ENCODE data around the gene TNFRSF8.

TNFRSF8 gene

GRCh38 chr1:12174924-12175810 lies 112.1 kb downstream of the TNFRSF8 start:
- no peak for DNase-seq
- in situ Hi-C loops (cut with HindIII; ENCODE audit: low pct_ligation_motif_present, low pct_unique_long_range_greater_than_20kb, low sequenced_read_pairs), result no loop called here

- no peak for DNase-seq
- in situ Hi-C loops (cut with HindIII; ENCODE audit: low pct_ligation_motif_present, low pct_unique_long_range_greater_than_20kb, low sequenced_read_pairs), result no loop called here
Measured at GRCh38 chr1:12176298-12177118, 113.4 kb downstream of the TNFRSF8 start.

GRCh38 chr1:12177156-12177998 lies 114.3 kb downstream of the TNFRSF8 start:
- no peak for DNase-seq
- in situ Hi-C loops (cut with HindIII; ENCODE audit: low pct_ligation_motif_present, low pct_unique_long_range_greater_than_20kb, low sequenced_read_pairs), result no loop called here

- DNase-seq, result peak; percentile 19
- in situ Hi-C loops (cut with HindIII; ENCODE audit: low pct_ligation_motif_present, low pct_unique_long_range_greater_than_20kb, low sequenced_read_pairs), result no loop called here
Measured at GRCh38 chr1:12177999-12178441, 114.9 kb downstream of the TNFRSF8 start.

GRCh38 chr1:12178511-12178910 lies 115.4 kb downstream of the TNFRSF8 start:
- DNase-seq, result no peak
- in situ Hi-C loops (cut with HindIII; ENCODE audit: low pct_ligation_motif_present, low pct_unique_long_range_greater_than_20kb, low sequenced_read_pairs), result no loop called here

- DNase-seq, result peak; percentile 29
- in situ Hi-C loops (cut with HindIII; ENCODE audit: low pct_ligation_motif_present, low pct_unique_long_range_greater_than_20kb, low sequenced_read_pairs), result no loop called here
Measured at GRCh38 chr1:12179111-12179519, 116.0 kb downstream of the TNFRSF8 start.

GRCh38 chr1:12179676-12180075 lies 116.6 kb downstream of the TNFRSF8 start:
- in situ Hi-C loops (cut with HindIII; ENCODE audit: low pct_ligation_motif_present, low pct_unique_long_range_greater_than_20kb, low sequenced_read_pairs), result no loop called here
- DNase-seq, result no peak

- in situ Hi-C loops (cut with HindIII; ENCODE audit: low pct_ligation_motif_present, low pct_unique_long_range_greater_than_20kb, low sequenced_read_pairs), result no loop called here
- DNase-seq, result no peak
Measured at GRCh38 chr1:12180315-12180714, 117.2 kb downstream of the TNFRSF8 start.

- in situ Hi-C loops (cut with HindIII; ENCODE audit: low pct_ligation_motif_present, low pct_unique_long_range_greater_than_20kb, low sequenced_read_pairs), result no loop called here
- DNase-seq, result no peak
Measured at GRCh38 chr1:12180903-12181302, 117.8 kb downstream of the TNFRSF8 start.

- no peak for DNase-seq
- in situ Hi-C loops (cut with HindIII; ENCODE audit: low pct_ligation_motif_present, low pct_unique_long_range_greater_than_20kb, low sequenced_read_pairs), result no loop called here
Measured at GRCh38 chr1:12181568-12181967, 118.5 kb downstream of the TNFRSF8 start.

GRCh38 chr1:12182410-12182984 lies 119.4 kb downstream of the TNFRSF8 start:
- in situ Hi-C loops (cut with HindIII; ENCODE audit: low pct_ligation_motif_present, low pct_unique_long_range_greater_than_20kb, low sequenced_read_pairs), result no loop called here
- no peak for DNase-seq

GRCh38 chr1:12183095-12183794 lies 120.1 kb downstream of the TNFRSF8 start:
- DNase-seq, result no peak
- in situ Hi-C loops (cut with HindIII; ENCODE audit: low pct_ligation_motif_present, low pct_unique_long_range_greater_than_20kb, low sequenced_read_pairs), result no loop called here

- in situ Hi-C loops (cut with HindIII; ENCODE audit: low pct_ligation_motif_present, low pct_unique_long_range_greater_than_20kb, low sequenced_read_pairs), result no loop called here
- peak; percentile 1 for DNase-seq
Measured at GRCh38 chr1:12184008-12184681, 121.0 kb downstream of the TNFRSF8 start.

- DNase-seq, result no peak
- in situ Hi-C loops (cut with HindIII; ENCODE audit: low pct_ligation_motif_present, low pct_unique_long_range_greater_than_20kb, low sequenced_read_pairs), result no loop called here
Measured at GRCh38 chr1:12185036-12185917, 122.2 kb downstream of the TNFRSF8 start.

- DNase-seq, result no peak
- in situ Hi-C loops (cut with HindIII; ENCODE audit: low pct_ligation_motif_present, low pct_unique_long_range_greater_than_20kb, low sequenced_read_pairs), result no loop called here
Measured at GRCh38 chr1:12185918-12186678, 123.0 kb downstream of the TNFRSF8 start.

- in situ Hi-C loops (cut with HindIII; ENCODE audit: low pct_ligation_motif_present, low pct_unique_long_range_greater_than_20kb, low sequenced_read_pairs), result no loop called here
Measured at GRCh38 chr1:12186679-12186985, 123.5 kb downstream of the TNFRSF8 start.

More at GRCh38 chr1:12186679-12186985, 123.5 kb downstream of the TNFRSF8 start:
- DNase-seq, result no peak
